GM23338 (cell line): ENCODE results near the gene PCK2.

Source experiments
- CREB1 ChIP-seq: fragments of 250-450 bp; sonication (Bioruptor Pico); IDR thresholded peaks from 2 replicates; pipeline ENCODE4 v1.5.0; 2020; ENCODE audit warnings: low read depth, mild to moderate bottlenecking, moderate library complexity
- CTCF ChIP-seq, 2 experiments: fragments of 200-600 bp in 1 of 2; sonication (generic) in 1 of 2; conservative IDR thresholded peaks; 2 replicates each; pipeline versions ENCODE4 v1.5.1 to v1.6.1; 2016 to 2017; ENCODE audit warnings: antibody characterized with exemption in 2 of 2, low read depth in 2 of 2, mild to moderate bottlenecking in 2 of 2, moderate library complexity in 1 of 2
- ETS1 ChIP-seq: IDR thresholded peaks from 2 replicates; pipeline ENCODE4 v1.6.1; 2016; ENCODE audit warnings: antibody characterized with exemption
- EZH2 ChIP-seq: fragments of 200-600 bp; sonication (generic); IDR thresholded peaks from one replicate; pipeline ENCODE4 v1.8.0; 2017; ENCODE audit warnings: antibody characterized with exemption, mild to moderate bottlenecking, low read depth; ENCODE audit not compliant: unreplicated experiment
- EZH2phosphoT487 ChIP-seq: fragments of 200-600 bp; sonication (generic); IDR thresholded peaks from one replicate; pipeline ENCODE4 v1.8.1; 2018; ENCODE audit warnings: antibody characterized with exemption; ENCODE audit not compliant: unreplicated experiment
- JUNB ChIP-seq: IDR thresholded peaks from one replicate; pipeline ENCODE4 v1.6.1; 2016; ENCODE audit warnings: antibody characterized with exemption; ENCODE audit not compliant: unreplicated experiment
- NANOG ChIP-seq: IDR thresholded peaks from 2 replicates; pipeline ENCODE4 v1.6.1; 2016; ENCODE audit warnings: antibody characterized with exemption, borderline replicate concordance
- POLR2AphosphoS5 ChIP-seq: IDR thresholded peaks from 2 replicates; pipeline ENCODE4 v1.6.1; 2016; ENCODE audit warnings: antibody characterized with exemption, low read depth
- REST ChIP-seq: IDR thresholded peaks from one replicate; pipeline ENCODE4 v1.6.1; 2018; ENCODE audit warnings: antibody characterized with exemption; ENCODE audit not compliant: unreplicated experiment
- STAT1 ChIP-seq: IDR thresholded peaks from one replicate; pipeline ENCODE4 v1.6.1; 2016; ENCODE audit warnings: antibody characterized with exemption; ENCODE audit not compliant: unreplicated experiment
- ZNF114 ChIP-seq: fragments of 250-450 bp; sonication (Bioruptor Pico); IDR thresholded peaks from 2 replicates; pipeline ENCODE4 v1.5.0; 2020; ENCODE audit warnings: mild to moderate bottlenecking, moderate library complexity
- ZNF462 ChIP-seq: fragments of 250-450 bp; sonication (Bioruptor Pico); IDR thresholded peaks from 2 replicates; pipeline ENCODE4 v1.5.0; 2020; ENCODE audit warnings: mild to moderate bottlenecking, moderate library complexity

GRCh38 chr14:24056800-24057184 is 37.3 kb upstream of the PCK2 start:
- TF ChIP-seq CTCF (conservative IDR thresholded peaks at IDR 0.05; ENCODE audit: low read depth in 2 of 2), result no peak
- no peak for TF ChIP-seq POLR2AphosphoS5
- no peak for TF ChIP-seq EZH2
- TF ChIP-seq EZH2phosphoT487, result no peak
- no peak for TF ChIP-seq CREB1 (CRISPR knock-in tag)
- TF ChIP-seq JUNB, result no peak
- no peak for TF ChIP-seq REST
- no peak for TF ChIP-seq NANOG
- TF ChIP-seq ETS1, result no peak
- no peak for TF ChIP-seq ZNF114 (CRISPR knock-in tag)
- TF ChIP-seq STAT1, result no peak
- no peak for TF ChIP-seq ZNF462 (CRISPR knock-in tag)
